Mesenteric fat pad (tissue), 1 donor: ENCODE results near the gene LRRC1. TPM values are rescaled to one million over a fixed set of nuclear protein-coding genes. Genes with fewer than 3 reads are reported as not detected.

Source experiments
- DNase-seq: peaks from one replicate; pipeline ENCODE4 v3.0.0-alpha.2; 2020; ENCODE audit warnings: low spot score
- total RNA-seq: library from RNA; stranded (reverse); fragmentation: NEBNext Ultra II Directional; extraction: Animal tissue kit (Norgen Biotek cat#: 25700); gene quantifications from one replicate; pipeline ENCODE4 v1.2.1, GENCODE V29; 2021
- donor health status: DM: yes; HTN: yes; CAD: no.

Gene LRRC1
- total RNA-seq, 1 donor from 2014 or later, result 6.2 TPM

DNA sequence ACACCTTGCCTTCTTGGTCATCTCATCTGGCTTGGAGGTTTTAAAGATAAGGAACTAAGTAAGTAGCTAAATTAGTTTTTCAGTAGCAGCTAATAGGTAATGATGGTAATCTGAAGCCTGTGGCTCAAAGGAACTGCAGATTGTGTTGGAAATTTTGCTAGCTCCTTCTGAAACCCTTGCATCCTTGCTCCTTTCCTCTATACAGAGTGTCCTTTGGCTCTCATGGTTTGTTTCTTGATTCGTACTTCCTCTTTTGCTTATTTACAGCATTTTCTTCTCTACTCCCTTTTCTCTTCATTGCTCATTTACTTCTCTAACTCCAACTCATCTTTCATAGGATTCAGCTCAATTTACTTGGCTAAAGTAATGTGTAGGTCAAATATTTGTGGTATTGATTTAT, 19.0 kb downstream of the LRRC1 start:
- no peak for DNase-seq

DNA sequence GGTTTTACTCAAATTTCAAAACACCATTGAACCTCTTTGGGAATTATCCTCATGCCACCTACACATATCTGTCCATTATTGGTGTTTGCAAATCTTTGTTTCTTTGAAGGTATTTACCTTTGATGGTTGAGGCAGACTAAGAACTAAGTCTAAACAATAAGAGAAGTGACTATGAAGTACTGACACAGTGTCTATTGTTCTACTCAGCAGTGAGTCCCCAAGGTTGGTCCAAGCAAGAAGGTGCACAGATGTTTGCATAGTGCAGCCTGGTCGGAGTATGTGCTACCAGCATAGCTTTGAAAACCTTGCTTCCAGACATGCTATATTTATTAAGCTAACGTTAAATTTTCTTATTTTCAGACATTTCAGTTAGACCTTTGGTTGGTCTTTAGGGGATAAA, 19.5 kb downstream of the LRRC1 start:
- no peak for DNase-seq

DNA sequence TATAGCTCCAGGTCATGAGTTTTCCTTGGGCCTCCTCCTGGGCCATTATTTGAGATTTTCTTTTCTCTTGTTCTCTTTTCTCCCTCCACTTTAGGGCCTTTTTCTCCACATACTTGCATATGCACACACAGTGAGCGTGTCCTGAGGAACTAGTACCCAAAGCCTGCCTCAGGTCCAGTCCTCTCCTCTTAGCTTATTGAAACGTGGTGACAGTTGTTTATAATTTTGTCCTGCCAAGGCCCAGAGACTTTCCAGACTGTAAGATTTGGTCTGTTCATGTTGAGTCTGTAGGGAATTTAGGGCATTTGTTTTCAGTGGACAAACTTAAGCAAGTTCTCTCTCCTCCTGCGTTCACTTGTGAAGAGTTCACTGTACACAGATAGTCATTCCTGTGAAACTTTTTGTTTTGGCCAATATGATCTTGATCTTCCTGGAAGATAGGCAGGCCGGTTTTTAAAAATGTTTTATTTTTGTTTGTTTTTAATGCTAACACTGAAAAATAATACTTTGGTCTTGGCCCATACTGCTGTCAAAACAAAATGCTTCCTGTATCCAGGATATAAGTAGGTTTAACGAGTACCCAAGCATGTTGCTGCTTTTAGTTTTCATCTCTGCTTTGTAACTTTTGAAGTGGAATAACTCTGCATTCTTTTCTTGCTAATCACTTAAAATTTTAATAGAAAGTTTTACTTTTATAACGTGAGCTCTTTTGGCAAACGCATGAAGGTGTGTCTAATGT, 20.7 kb downstream of the LRRC1 start:
- no peak for DNase-seq

DNA sequence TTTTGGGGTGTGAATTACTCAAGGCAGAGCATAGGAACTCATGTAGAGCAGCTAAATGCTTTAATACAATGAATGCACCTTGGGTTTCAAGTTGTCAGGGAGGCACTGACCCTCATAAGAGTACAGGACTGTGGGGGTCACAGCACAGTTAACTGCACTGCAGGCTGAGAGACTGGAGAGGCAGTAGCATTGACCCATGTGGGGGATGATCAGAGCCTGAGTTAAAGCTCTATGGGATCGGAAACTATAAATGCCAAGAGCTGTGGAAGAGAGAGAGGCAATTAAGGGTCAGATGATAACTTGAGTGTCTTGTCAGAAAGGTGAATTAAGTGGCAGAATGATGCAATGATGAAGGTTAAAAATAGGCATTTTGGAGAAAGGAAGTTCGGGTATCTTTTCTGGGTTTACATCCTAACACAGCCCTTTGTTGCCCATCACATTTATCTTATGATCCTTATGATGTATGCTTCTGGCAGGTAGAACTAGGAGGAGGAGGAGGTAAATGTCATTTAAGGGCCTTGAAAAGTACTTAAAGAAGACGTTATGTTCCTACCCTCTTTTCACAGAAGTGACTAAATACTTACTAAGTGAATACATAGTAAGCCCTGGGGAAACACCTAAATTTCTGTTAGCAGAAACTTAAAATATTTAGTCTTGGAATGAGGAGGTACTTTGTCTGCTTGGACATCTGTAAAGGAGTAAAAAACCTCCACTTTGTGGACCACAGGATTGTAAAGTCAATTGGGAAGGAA, 24.2 kb downstream of the LRRC1 start:
- DNase-seq, result no peak

DNA sequence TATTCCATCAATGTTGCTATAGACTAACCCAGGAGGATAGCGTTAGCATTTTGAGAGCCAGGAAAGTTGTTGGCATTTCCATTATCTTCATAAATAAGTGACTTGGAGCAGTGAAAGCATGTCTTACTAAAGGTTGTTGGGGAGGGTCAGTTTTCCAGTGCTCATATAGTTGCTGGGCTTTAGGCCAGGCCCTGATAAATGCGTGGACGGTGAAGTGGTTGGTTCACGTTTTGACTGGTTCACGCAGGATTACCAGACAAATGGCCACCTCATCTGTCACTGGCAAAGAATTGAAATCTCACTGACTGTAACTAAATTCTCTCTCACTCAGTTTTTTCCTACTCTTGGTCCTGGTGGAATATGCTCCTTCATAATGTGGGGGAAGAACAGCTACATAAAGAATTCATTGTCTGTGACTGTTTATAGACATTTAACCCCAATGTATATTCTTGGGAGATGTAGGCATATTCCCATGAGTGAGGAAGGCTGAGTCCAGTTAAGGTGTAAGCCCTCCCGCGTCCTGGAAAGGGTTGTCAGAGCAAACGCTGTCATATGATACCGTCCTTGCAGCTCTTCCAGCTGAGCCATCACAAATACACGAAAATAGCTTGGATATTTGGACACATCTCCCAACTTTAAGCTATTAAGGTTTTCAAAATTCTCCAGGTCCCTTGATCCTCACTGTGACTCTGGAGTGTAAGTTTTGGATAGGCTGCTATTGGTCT, 27.8 kb downstream of the LRRC1 start:
- DNase-seq, result no peak

DNA sequence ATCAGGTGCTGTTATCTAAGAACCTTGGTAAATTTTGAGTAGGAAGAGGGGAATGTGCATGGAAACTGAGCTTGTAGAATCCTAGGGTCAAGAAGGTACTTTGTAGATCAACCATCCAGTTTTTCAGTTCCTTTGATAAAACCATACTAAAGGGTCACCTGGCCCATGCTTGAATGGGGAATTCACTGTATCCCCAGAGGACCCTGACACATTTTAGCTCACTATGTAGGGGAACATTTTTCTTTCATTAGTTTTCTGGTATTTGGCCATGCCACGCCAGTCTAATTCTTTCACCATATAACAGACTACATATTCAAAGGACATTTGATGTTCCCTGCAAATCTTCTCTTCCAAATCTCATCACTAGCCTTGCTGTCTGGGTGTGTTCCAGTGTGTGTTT, 29.9 kb downstream of the LRRC1 start:
- DNase-seq, result no peak

DNA sequence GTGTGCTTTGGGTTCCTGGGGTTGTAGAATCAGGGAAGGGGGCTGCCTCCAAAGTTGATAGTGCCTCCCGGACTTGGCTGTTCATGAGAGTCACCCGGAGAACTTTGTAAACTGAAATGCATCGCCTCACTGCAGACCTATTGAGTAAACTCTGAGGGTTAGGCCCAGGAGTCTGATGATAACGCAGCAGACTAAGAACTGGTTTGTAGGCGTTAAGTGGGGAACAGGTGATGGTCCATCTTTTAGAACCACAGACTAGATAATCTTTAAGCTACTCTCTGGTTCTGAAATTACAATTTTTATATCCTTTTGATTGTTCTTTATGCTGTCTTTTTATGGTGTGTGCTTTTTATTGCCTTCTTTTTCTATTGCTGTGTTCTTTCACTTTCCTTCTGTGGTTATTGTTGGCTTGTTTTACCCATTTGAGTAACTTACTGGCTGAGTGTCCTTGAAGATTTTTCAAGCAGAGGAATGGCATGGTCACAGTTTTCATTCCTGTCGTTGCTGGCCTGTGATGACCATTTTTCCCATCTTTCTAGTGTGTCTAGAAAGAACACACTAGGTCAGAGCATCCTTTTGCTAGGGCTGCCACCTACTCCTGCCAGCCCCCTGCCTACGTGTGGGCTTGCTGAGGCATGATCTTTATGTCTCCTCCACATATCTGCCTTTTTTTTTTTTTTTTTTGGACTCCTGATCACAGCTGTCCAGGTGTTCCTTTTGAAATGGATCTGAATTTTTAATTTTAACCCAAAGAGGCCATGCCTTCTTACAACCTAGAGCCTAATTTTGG, 30.9 kb downstream of the LRRC1 start:
- DNase-seq, result no peak

DNA sequence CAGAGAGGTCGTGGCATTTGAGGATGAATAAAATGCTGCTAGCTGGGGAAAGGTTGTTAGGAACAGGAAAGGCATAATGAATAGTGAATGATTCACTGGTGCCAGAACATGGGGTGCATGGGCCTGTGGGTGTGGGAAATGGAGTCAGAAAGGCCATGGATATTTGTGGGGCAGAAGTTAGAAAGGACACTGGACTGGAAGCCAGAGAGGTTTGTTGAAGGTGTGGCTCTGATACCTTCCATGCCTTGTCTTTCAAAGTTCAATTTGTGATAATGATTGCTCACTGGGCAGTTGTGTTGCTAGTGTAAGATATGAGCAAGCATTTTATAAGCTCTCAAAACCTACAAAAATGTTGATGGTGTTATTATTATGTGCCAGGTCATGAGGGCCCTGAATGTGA, 32.7 kb downstream of the LRRC1 start:
- DNase-seq, result no peak

DNA sequence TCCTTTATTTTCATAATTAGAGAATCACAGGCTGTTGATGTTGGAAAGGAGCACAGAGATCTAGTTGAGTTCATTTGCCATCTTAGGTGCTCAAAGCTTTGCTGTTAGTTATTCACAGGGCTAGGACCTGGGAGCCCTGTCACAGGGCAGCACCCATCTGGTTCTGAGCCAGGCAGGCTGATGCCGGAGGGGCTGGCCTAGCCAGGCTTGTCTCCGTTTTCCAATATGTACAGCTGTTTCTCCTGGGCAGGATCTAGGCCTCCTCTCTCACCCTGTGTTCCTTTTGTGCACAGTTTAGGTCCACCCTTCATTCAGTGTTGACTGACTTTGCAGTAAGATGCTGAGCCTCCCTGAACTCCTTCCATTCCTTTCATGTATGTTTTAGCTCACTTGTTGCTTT, 33.4 kb downstream of the LRRC1 start:
- DNase-seq, result no peak

DNA sequence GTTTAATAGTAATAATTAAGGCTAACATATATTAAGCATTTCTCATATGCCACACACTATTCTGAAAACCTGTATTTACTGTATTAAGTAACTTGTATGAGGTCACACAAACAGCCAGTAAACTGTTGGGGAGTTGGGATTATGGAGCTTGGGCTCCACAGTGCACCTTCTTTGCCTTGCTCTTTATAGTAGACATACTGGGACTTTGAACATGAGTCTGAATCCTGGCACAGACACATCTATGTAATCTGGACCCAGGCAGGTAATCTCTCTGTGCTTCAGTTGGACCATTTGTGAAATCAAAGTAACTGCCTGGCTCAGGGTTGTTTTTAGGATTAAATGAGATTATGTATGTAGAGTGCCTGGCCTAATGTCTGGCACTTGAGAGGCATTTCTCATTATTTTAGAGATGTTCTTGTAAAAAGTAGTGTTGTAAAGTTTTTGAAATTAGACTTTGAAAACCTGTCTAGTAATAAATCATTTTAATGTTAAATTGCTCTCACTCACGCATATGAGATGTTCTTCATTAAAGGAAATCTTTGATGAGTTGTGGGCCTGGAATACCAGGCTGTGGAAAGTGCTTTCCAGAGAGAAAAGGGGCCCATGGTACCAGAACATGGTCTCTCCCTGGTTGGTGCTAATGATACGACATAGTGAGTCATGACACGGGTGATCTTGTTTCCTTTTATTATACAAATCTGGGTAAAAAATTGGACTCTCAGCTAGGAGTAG, 34.3 kb downstream of the LRRC1 start:
- no peak for DNase-seq

DNA sequence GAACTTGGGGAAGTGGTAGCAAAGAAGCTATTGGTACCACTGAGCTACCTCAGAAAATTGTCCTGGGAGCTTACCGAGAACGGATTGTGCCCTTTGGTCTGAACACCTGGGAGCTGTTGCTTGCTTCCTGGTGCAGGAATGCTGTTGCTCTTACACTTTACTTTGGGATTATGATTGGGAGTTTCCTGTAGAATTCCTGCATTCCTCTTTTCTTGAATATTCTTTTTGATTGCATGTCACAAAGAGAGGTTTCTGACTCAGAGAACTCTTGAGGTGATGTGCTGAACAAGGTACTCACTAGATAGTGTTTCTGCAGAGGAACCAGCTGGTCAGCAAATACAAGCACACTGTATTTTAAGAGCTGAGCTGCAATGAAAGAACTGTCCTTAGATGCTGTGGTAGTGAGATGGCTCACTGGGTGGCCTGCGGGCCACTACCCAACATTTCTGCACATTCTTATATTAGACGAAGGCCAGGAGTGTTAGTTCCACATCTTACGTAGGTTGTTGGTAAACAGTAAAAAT, 35.0 kb downstream of the LRRC1 start:
- DNase-seq, result no peak

DNA sequence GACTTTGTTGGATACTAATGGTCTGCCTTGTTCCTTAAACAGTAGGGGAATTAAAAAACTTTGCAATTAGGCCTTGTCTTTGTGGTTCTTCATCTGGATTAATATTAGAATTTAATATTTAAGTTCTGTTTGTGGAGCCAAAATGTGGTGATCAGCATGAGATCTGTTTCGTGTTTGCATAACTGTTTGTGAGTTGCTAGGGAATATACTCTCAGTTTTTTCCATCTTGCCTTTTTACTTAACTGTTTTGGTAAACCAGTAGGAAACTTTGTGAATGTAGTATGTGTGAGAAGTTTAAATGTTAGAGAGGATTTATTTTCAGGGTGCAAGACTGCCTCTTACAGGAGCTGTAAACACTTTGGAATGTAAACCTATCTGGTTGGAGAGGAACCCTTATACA, 35.6 kb downstream of the LRRC1 start:
- DNase-seq, result no peak

DNA sequence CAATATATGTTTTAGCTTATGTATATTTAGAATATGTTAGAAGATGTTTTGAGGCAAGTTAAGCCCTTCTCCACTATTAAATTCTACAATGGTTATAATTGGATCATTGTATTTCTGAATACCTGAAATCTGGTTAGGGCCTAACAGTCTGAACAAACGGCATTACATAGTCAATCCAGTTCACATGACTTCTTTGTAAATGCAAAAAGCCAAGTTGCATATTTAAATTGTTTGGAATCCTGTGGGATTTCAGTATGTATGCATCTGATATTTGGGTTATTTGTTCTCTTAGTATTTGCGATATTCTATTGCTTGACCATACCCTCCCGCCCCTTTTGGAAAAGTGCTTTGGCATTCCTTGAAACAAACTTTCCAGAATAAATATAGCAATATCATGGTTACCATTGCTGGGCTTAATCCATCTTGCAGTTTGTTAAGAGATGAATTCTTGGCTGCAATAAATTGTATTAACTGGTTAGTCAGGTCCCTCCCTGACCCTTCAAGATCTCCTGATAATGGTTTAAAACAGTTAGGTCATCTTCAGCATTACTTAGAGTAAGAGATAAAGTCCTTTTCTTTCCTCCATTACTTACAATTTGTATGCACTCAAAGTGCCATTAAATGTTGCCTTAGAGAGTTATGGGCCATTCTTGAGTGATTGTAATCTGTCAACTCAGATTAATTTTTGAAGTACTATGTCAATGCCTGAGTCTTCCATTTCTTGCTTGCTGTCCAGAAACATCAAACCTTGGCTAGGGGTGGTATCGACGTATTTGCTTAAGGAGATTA, 36.5 kb downstream of the LRRC1 start:
- DNase-seq, result no peak

DNA sequence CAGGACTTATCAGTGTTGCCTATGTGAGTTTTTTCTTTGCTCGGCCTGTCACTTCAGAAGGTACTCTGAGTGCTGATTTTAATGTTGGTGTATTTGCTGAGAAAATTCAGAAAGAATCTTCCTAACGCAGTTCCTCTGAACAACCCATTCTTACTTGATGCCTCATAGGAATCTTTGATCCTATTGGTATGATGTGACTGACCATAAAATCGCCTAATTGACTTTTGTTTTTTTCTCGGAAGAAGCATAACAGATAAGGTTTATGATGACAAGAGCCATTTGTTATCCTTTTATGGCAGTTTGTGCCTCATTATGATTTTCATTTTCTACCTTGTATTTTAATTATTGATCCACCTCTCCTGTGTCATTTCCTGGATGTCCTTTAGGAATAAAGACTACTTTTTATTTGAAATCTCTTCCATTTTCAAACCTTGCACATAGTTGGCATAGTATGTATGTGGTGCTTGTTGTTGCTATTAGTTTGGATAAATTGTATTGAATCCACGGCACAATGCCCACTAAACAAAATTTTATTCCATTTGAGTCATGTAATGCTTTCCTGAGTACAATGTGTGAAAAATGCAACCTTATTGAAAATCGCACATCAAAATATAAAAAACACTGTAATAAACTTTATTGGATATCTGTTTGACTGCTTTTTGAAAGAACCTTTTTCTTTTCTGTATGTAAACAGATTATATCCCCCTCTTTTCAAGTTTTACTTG, 37.3 kb downstream of the LRRC1 start:
- DNase-seq, result no peak

DNA sequence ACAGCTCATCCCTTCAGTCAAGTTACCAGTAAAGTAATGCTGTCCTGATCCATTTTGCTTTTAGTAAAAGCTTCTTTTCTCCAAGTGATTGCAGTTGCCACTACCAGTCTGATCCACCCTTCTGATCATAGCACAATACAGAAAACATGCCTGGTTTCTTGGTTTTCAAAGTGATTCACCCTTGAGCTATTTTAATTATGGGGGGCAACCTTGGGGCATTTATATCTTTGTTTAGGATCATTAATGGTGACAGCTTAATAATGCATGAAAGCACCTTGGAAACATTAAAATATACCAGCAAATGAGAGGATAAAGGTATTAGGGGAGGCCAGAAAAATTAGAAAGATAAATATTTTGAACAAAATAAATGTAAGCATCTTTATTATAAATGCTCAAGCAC, 38.4 kb downstream of the LRRC1 start:
- DNase-seq, result no peak

DNA sequence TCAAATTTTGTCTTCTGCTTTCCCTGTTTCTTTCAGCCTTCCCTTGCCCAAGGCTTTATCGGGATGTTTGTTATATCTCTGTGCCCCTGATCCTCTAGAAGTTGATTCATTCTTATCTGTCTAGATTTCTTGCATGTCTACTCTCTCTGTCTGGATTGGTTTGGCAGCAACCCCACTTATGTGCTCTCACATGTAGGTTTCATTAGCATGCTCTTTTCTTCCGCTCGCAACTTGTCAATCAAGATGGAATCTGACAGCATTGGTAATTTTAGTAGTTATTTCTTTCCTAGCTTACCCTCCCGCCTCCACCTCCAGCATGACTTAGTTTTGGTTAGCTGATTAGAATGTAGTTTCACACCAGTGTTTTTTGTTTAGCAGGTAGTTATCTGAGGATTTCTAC, 39.3 kb downstream of the LRRC1 start:
- DNase-seq, result no peak

DNA sequence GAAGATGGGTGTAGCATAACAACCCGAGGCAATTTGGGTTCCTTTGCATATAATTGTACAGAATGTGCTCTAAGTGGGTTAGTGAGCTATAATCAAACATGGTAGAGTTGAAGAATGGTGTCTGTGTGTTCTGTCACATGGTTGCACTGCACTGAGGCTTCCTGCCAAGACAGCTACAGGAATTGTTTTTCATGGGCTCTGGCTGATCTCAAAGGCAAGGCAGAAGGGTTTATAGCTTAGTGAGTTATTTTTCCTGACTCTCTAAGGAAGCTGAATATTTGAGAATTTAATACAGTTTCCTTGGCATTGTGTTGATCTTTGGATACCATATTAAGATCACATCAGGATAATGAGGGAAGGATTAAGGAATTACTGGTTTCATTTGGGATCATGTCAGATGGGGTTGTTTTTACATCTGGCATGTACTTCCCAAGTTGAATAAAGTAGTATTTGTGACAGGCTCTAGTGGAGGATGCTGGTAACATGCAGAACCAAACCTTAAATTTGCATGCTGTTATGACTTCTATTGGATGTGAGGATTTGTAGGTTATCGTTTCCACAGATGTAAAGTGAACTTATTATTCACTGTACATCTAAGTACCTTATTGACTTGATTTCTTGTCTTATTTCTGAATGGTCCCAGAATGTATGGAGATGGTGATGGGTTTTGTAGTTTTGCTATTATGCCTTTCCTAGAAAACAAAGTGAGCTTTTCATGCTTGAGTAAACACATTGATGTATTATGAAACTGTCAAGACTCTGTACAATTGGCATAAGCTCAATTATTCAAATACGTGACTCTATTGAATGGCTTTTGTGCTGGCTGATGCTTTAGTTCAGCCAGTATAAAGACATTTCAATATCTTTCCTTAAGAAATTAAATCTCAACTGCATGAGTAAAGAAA, 43.3 kb downstream of the LRRC1 start:
- DNase-seq, result no peak

DNA sequence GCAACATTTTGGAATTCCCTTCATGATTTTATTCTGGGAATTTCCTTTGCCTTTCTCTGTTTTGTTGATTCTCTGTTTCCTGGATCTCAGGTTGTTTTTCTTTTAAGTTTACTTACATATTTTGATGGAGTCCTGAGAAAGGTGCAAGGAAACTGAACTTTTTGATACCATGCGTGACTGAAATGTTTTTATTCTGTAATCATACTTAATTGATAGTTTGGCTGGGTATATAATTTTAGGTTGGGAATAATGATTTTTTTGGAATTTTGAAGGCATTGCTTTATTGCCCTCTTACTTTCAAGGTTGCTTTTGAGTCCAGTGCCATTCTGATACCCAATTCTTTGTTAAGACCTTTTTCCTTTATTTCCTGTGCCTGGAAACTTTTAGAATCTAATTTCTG, 45.2 kb downstream of the LRRC1 start:
- DNase-seq, result no peak
